NB4 (cell line): Measurements from ENCODE around the gene MAMDC4.

ENCODE experiments used
- CTCF ChIP-seq: IDR thresholded peaks from one replicate; pipeline ENCODE4 v1.5.1; 2012; ENCODE audit warnings: low read depth, low read length
- POLR2A ChIP-seq: IDR thresholded peaks from 2 replicates; pipeline ENCODE4 v1.6.1; 2011; ENCODE audit warnings: mild to moderate bottlenecking; ENCODE audit not compliant: insufficient read length; ENCODE audit errors: extremely low read depth

GRCh38 chr9:136889858-136890257, 37.7 kb downstream of the MAMDC4 start:
- TF ChIP-seq POLR2A (no peak), CTCF (no peak)
